Stimulated activated naive CD4-positive, alpha-beta T cell (primary cell): ENCODE results near the gene COPZ2.
"Not testable (repeated sequence)": the region's sequence is repeated elsewhere in the genome, so short reads cannot be mapped to it uniquely, and the experiment has no call there.

Experiments used
- DNase-seq, 6 experiments: peaks; one replicate each; lab custom pipeline; 2025; lab: John Stamatoyannopoulos, UW

The COPZ2 gene

DNA sequence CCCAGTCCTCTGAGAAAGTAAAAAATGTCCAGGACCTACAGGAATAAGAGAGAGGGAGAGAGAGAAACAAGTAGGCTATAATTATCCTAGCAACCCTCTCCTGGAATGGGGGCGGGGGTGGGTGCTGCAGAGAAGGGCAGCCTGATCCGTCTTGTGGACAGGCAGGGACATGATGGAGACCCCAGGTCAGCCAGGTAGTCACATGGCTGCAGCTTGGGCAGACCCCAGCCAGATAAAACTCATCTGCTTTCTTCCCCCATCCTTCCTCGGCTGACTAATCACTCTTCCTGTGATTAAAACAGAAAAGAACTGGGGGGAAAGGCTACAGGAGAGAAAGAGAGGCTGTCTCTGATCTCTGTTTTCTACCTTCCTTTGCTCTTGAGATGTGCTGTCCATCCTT lies 32.6 kb downstream of the COPZ2 start:
- DNase-seq = no peak

GRCh38 chr17:48003417-48004151 lies 34.0 kb downstream of the COPZ2 start:
- DNase-seq = no peak

GRCh38 chr17:48002916-48003416 lies 34.6 kb downstream of the COPZ2 start:
- no peak for DNase-seq

- no peak for DNase-seq
These were observed 35.2 kb downstream of the COPZ2 start for GRCh38 chr17:48002266-48002915.

GRCh38 chr17:48001657-48002056 lies 35.9 kb downstream of the COPZ2 start:
- DNase-seq = not testable (repeated sequence)

DNA sequence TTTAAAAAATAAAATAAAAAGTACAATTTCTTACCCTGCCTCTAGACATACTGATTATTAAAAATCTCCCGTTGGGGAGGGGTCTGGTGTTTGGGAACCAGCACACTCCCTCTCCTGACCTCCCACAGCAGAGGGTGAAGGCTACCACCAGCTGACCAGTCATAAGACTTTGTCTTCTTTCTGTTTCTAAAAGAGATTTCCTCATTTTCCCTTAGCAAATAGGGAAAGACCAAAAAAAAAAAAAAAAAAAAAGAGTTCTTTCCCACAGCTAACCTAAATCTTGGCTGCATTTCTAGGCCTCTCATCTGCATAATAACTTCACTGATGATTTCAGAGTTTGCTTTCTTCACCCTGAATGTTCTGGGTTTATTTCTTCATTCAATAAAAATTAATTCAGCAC lies 36.4 kb downstream of the COPZ2 start:
- no peak for DNase-seq

GRCh38 chr17:47999582-47999981 lies 38.0 kb downstream of the COPZ2 start:
- peak in 1 of 6 experiments; percentile 22 for DNase-seq

- DNase-seq = no peak
These were observed 39.6 kb downstream of the COPZ2 start for GRCh38 chr17:47998044-47998443.

GRCh38 chr17:47997586-47997985 lies 40.0 kb downstream of the COPZ2 start:
- DNase-seq = no peak

DNA sequence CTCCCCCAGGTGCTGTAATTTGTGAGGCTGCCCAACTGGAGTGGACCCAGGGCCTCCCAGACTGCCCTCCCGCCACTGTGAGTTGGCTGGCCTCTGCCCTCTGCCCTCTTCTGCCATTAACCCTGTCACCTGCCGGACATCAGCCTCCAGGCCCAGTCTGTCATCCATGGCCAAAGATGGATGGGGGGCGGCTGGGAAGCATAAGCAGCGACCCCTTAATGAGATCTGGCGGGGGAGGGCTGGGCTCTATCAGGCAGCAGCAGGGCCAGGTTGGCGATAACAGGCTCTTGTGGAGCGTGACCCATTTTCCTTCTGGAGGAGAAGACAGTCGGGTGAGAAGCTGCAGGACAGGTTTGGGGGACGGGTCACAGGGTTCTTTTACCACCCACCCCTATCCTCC lies 41.4 kb downstream of the COPZ2 start:
- DNase-seq = no peak

GRCh38 chr17:47995241-47995935 lies 42.2 kb downstream of the COPZ2 start:
- no peak for DNase-seq

DNA sequence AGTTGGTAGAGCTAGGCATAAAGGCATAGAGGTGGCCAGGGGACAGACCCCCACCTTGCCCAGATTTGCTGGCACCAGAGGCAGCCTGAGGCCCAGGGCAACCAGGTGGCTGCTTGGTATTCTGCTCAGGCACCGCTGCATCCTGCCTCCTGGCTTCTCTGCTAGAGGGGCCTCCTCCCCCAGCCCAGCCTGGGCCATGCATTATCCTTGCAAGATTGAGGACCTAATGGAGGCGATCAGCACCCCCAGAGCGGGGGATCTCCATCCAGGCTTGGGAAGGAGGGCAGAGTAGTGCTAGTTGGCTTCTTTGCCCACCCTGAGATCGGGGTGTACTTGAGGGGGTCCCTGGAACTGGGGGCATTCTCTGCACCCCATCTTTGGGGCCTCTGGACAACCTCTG lies 42.9 kb downstream of the COPZ2 start:
- DNase-seq = no peak

GRCh38 chr17:47993964-47994363 lies 43.6 kb downstream of the COPZ2 start:
- DNase-seq = no peak

- no peak for DNase-seq
These were observed 44.5 kb downstream of the COPZ2 start for GRCh38 chr17:47993031-47993564.

DNA sequence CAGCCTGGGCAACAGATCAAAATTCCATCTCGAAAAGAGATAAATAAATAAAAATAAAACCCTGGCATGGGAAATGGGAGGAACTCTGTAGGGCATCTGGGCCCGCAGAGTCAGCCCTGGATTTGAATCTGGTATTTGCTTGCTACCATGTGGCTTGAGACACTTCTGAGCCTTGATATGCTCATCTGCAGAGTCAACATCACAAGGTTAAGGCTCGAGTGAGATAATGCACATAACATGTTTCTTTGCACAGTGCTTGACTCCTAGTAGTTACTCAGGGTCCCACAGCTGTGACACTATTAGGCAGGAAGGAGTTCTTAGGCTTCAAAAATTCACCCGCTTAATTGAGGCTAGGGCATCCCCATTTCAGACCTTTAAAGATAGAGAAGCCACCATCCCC lies 45.4 kb downstream of the COPZ2 start:
- no peak for DNase-seq

DNA sequence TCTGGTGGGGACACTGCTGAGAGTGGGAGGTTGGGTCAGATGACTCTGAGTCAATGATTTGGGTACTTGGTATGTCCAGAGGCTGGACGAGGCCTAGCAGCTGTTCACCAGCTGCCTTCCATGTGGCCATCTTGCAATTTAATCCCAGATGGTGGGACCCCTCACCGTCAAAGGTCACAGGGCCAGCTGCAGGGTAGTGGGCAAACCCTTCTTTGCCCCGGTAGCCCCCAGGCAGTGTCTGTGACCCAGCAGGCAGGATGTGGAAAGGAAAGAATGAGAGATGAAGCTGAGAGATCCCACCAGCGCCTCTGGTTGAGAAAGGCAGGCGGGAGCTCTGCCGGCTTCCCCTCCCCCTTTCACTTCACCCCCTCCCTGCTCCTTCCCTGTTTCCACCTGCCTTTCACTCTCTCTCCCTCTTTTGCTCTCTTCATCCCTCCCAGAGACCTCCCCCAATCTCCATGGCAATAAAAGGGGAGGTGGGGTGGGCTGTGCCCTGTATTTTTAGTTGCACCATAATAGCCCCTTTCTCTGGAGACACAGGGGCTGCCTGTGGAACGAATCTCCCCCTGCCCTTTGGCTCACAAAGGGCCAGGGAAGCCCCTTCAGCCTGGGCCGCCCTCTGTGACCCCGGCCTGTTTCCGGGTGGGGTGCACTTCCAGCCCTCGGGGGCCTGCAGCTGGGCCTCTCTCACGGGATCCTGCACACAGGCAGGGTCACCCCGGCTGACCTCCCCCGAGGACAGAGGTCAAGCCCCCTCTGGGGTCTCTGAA lies 46.5 kb downstream of the COPZ2 start:
- DNase-seq = no peak

DNA sequence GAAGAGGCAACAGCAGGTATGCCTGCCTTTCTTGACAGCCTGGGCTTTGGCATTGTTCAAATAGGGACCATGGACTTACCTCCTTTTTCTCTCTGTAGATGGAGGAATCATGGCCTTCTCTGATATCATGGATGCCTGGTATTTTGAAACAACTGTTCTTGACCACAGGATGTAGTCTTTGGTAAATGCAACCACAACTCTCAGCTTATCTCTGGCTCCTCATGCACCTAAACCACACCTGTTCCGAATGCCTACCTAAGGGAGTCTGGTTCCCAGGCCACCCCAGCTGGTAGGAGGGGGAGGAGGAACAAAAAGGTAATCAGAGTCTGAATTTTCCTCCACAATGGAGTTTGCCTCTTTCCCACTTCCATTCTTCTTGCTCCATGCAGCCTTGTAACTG lies 47.9 kb downstream of the COPZ2 start:
- no peak for DNase-seq

DNA sequence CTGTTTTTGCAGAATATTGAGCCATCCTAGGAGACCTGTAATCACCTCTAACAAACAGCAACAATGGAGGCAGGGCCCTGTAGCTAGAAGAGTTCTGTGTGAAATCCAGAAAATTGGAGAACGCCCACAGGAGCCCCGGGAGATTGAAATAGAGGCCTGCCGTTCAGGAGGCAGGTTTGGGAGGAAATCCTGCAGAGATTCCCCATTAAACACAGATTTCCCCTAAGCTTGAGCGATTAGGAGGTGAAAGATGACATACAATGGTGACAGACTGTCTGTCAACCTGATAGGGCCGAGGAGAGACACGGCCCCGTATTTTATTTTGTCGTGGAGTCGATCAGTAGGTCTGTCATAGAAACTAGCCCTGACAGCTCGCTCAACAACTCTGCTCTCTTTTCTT lies 48.4 kb downstream of the COPZ2 start:
- DNase-seq = no peak

DNA sequence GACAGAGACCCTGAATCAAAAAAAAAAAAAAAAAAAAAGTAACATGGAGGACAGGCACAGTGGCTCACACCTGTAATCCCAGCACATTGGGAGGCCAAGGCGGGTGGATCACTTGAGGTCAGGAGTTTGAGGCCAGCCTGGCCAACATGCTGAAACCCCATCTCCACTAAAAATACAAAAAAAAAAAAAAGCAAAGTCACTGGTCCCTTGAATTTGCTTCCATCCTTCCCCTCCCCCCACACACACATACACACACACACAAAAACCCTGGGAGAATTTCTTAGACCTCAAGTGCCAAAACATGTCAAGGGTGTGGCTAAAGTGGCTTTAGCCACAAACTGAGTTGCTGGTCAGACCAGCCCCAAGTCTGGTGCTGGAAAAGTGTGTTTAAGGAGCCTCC lies 49.2 kb downstream of the COPZ2 start:
- not testable (repeated sequence) for DNase-seq

GRCh38 chr17:47987240-47987835 lies 50.3 kb downstream of the COPZ2 start:
- no peak for DNase-seq

- no peak for DNase-seq
These were observed 51.1 kb downstream of the COPZ2 start for GRCh38 chr17:47986520-47986919.
